NK-92 (cell line): ENCODE data around the gene CMTM1.
"Not testable (repeated sequence)": the region's sequence is repeated elsewhere in the genome, so short reads cannot be mapped to it uniquely, and the experiment has no call there.

Source experiments
- DNase-seq: peaks from one replicate; lab custom pipeline; 2025; ENCODE audit not compliant: unreplicated experiment; lab: John Stamatoyannopoulos, UW

Gene CMTM1

DNA sequence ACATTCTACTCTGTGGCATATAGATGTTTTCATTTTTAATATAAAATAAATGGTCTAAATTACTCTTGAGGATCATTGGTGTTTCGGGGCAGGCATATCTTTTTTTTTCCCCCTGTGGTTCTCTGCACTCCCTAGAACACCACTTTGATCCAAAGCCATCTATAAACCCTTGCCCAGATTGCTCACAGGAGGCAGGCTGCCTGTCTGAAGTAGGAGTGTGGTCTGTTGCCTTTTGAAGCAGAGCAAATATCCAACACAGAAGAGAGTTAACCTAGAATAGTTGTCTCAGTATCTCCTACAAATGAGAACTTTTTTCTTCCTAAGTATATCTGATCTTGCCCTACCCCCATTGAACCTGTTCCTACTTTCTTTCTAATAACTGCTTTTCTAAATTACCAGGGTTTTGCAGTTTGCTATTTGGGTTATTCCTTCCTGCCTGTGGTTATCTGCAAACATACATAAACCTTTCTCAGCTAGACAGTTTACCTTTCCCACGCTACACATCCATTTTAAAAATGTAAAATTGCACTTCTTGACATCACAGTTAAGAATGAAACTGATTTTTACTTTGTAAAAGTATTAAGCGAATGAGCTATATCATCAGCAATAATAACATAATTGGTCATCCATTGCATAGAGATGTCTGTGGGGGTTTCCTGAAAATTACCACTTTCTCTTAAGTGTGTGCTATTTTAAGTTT is 4.7 kb upstream of the CMTM1 start:
- DNase-seq, result no peak

DNA sequence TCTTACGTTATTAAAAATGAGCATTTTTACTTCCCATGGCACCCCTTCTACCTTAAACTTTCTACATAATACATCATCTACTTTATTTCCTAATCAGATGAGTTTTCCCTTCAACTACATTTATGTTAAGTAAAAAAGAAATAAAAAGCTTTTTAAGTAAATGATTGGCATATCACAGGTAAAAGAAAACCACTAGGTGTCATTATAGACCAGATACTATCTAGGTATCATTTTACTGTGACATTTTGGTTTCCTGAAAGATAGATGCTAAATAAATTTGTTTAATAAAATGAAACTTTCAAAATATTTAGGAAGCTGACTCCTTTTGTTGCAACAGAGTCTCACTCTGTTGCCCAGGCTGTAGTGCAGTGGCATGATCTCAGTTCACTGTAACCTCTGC is 3.8 kb upstream of the CMTM1 start:
- no peak for DNase-seq

DNA sequence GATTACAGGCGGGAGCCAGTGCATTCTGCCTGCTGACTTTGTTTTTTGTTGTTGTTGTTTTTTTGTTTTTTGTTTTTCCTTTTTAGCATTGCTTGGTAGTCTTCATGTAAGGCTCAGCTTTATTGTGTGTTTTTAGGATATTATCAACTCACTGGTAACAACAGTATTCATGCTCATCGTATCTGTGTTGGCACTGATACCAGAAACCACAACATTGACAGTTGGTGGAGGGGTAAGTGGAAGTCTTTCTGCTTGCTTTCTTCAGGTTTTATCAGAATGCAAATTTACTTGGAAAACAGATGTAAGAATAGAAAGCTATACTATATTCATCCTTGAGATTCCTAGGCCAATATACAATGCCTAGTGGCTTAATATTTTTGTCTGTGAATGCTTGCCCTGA is 3.3 kb upstream of the CMTM1 start:
- DNase-seq, result no peak

GRCh38 chr16:66563574-66564334 is 2.5 kb upstream of the CMTM1 start:
- DNase-seq, result no peak

- not testable (repeated sequence) for DNase-seq
Observed at GRCh38 chr16:66567270-66567669, 1.0 kb downstream of the CMTM1 start.

DNA sequence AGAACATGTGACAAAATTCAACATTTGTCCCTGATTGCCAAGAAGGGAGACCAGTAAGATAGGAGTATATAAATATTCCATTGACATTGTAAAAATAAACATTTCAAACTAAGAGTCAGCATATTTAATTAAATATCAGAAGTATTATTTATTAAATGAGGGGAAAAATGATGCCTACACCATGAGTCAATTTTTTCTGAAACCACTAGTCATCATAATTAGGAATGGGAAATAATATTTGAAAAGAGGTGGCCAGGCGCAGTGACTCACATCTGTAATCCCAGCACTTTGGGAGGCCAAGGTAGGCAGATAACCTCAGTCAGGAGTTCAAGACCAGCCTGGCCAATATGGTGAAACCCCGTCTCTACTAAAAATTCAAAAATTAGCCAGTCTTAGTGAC is 2.1 kb downstream of the CMTM1 start:
- no peak for DNase-seq

DNA sequence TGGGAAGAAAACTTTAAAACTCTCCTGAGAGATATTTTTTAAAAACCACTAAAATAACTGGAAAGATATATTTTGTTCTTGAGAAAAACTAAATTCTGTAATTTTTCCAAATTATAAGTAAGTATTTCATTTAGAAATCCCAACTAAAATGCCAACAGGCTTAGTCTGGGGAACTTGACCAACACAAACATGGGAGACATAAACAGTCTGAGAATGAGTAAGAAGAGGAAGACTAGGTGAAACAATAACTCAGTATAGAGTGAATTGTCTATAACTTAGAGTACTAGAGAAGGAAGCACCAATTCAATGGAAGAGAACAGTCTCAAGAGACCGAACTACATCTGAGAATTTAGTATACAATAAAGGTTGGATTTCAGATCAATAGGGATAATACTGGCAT is 2.9 kb downstream of the CMTM1 start:
- no peak for DNase-seq

DNA sequence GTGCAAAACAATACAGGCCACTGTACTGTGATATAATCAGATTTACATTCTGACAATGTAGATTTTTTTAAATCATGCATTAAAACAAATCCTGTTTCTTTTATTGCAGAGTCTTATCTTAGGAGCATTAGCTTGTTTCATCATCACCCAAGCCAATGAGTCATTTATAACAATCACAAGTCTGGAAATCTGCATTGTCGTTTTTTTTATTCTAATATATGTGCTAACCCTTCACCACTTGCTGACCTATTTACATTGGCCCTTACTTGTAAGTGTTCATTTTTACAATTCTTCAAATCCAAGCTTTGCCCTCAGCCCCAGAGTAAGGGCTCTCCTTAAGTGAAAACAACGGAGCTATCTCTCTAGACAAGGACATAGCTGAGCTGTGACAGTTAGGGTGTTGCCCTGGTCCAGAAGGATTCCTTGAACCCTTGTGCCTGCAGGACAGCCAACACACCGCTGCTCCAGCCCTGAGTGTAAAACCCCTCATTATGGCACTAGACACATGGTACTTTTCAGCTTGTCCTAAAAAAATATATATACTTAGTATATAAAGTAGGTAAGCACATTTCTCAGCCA is 3.7 kb downstream of the CMTM1 start:
- DNase-seq, result no peak

GRCh38 chr16:66572356-66572755 is 6.1 kb downstream of the CMTM1 start:
- no peak for DNase-seq

DNA sequence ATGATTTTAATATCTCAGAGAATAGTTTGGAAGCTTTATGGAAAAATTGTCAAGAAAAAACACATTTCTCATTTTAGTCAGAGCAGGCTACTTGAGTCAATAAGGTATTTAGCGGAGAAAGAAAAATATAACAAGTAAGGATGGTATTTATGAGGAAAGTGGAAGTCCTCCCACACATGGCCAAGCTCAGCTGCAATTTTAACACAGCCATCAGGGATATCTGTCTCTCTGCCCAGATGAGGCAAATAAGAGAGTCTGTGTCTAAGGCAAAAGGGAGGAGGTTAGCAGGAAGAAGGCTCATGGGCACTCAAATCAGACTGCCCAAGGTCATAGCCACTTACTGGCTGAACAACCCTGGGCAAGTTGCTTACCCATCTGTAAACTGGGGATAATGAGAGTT is 7.8 kb downstream of the CMTM1 start:
- no peak for DNase-seq

GRCh38 chr16:66574531-66574930 is 8.3 kb downstream of the CMTM1 start:
- no peak for DNase-seq

DNA sequence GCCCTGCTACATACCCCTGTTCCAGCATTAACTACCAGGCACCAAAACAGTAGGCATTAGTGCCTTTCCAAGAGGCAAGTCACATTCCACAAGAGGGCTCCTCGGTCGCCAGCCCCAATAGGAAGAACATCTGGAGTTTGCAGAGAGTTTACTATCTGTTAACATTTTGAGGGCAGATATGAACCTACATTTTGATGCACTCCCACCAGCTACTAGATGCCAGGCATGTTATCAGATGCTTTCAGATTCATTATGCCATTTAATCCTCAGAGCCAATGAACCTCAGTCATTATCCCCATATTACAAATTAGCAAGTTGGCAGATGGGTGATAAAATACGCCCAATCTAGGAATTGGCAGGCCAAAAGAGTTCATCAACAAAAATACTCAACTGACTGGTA is 8.8 kb downstream of the CMTM1 start:
- DNase-seq, result no peak

DNA sequence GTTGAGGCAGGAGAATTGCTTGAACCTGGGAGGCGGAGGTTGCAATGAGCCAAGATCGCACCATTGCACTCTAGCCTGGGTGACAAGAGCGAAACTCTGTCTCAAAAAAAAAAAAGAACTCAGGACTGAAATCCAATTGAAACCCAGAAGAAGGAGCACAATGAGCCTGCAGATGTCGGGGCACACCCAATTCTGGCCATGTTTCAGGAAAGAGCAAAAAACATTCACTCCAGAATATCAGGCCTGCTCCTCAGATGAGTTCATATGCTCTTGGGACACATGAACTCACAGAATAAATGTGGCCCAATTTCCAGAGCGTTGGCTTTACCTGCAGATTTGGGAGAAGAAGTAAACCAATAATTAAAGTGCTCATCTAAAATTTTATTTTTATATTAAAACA is 10.1 kb downstream of the CMTM1 start:
- no peak for DNase-seq

GRCh38 chr16:66578651-66579531 is 12.7 kb downstream of the CMTM1 start, which contains the start of gene CMTM2:
Gene CMTM2 (plus strand): TSS chr16:66579463. CDS start chr16:66579608, 145 bp downstream.
- no peak for DNase-seq

GRCh38 chr16:66580605-66581209 is 14.5 kb downstream of the CMTM1 start:
- DNase-seq, result no peak

GRCh38 chr16:66581246-66581952 is 15.2 kb downstream of the CMTM1 start:
- no peak for DNase-seq

DNA sequence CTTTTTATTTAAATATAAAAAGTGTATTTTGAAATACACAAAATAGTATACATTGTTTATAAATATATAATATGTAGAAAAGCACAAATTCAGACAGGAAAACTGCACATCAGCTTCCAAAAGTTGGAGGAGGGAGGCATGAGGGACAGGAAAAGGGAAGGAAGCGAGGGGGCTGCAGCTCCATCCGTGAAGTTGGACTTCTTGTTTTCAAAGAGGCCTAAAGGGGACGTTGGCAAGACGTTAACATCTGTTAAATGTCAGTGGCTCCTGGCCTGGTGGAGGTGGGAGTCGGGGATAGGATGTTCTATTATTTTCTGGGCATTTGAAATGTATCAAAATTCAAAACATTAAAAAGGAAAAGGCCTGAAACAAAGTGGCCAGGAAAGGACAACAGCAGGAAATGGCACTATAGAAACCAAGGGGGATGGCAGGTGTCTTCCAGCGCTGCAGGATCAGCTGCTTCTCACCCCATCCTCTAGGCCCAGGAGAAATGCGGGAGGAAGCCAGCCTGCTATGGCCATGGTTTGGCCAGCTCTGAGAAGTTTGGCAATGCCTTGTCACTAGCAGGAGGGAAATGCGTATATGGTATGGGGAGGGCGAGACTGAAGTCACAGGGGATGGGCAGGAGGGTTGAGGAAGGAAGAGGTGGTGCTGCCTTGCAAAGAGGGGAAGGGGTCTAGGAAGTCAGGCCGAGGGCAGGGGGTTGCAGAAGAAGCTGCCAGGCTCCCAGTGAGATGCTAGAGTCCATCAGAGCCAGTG is 19.4 kb downstream of the CMTM1 start:
- DNase-seq, result no peak

- DNase-seq, result no peak
Observed at GRCh38 chr16:66587881-66588600, 21.8 kb downstream of the CMTM1 start.
